Kidney (tissue), 14 donors: ENCODE data around the gene NAPA. TPM values are rescaled to one million over a fixed set of nuclear protein-coding genes. Genes with fewer than 3 reads are reported as not detected.

ENCODE experiments used
- DNase-seq, 5 donors: peaks; one replicate each; pipeline ENCODE4 v3.0.0-alpha.2; 2013 to 2020
- FAIRE-seq: peaks from 2 replicates; lab custom pipeline; 2012; peaks lifted over from hg19 to GRCh38; lab: Jason Lieb, UNC
- H3K27ac ChIP-seq, 2 donors: one replicate each; pipeline ENCODE4 v1.7.0; 2013; ENCODE audit warnings: low read depth in 2 of 2, low read length in 2 of 2, inconsistent platforms in 1 of 2
- H3K27me3 ChIP-seq: one replicate; pipeline ENCODE4 v1.7.1; 2013; ENCODE audit warnings: low read length, inconsistent platforms; ENCODE audit not compliant: control insufficient read depth, insufficient read depth
- H3K36me3 ChIP-seq, 3 donors: one replicate each; pipeline versions ENCODE4 v1.7.0 to v1.7.1; 2013; ENCODE audit warnings: low read length in 3 of 3, control low read depth in 1 of 3, inconsistent platforms in 1 of 3; ENCODE audit not compliant: insufficient read depth in 3 of 3, control insufficient read depth in 2 of 3
- H3K4me1 ChIP-seq, 3 donors: one replicate each; pipeline versions ENCODE4 v1.7.0 to v1.7.1; 2013; ENCODE audit warnings: low read length in 3 of 3, inconsistent platforms in 1 of 3, low read depth in 1 of 3; ENCODE audit not compliant: control insufficient read depth in 2 of 3, insufficient read depth in 2 of 3
- H3K4me3 ChIP-seq, 3 donors: one replicate each; pipeline versions ENCODE4 v1.7.0 to v1.8.1; 2013; ENCODE audit warnings: low read length in 3 of 3, control low read depth in 1 of 3, inconsistent platforms in 1 of 3
- H3K9ac ChIP-seq, 3 donors: one replicate each; pipeline versions ENCODE4 v1.7.0 to v1.7.1; 2013; ENCODE audit warnings: low read length in 3 of 3, control low read depth in 1 of 3, inconsistent platforms in 1 of 3
- H3K9me3 ChIP-seq, 3 donors: one replicate each; pipeline versions ENCODE4 v1.7.0 to v1.7.1; 2013; ENCODE audit warnings: low read length in 3 of 3, control low read depth in 1 of 3, inconsistent platforms in 1 of 3; ENCODE audit not compliant: control insufficient read depth in 2 of 3, insufficient read depth in 1 of 3
- intact Hi-C: fragments of 100-400 bp; cut with DNase I; formaldehyde crosslinking; loops from one replicate; pipeline ENCODE4 v1.11.1; 2022
- polyA plus RNA-seq: library from polyadenylated mRNA; stranded (reverse); fragments of 350-450 nt; fragmentation: Illumina TruSeq; extraction: RNeasy Lipid Tissue Mini Kit (QIAGEN cat#74804); gene quantifications from one replicate; pipeline ENCODE4 v1.2.3, GENCODE V29; 2014; ENCODE audit warnings: low read depth, low replicate concordance; ENCODE audit not compliant: insufficient read depth
- total RNA-seq: library from RNA; stranded (reverse); fragmentation: NEBNext Ultra II Directional; extraction: Animal tissue kit (Norgen Biotek cat#: 25700); gene quantifications from one replicate; pipeline ENCODE4 v1.2.1, GENCODE V29; 2021
- TF ChIP-seq, protein P1 (sequence below): IDR thresholded peaks from 3 replicates; pipeline ENCODE4 v1.5.1; 2012; ENCODE audit warnings: mild to moderate bottlenecking, moderate library complexity, borderline replicate concordance; ENCODE audit not compliant: insufficient read depth; ENCODE audit errors: extremely low read depth
- donor health status: control.
- donor health status: control.
- donor health status: control.
- donor health status: control.
- donor health status: control.
- donor health status: DM: yes; HTN: yes; CAD: no.
- donor health status: Normal renal cell carcinoma (clear cell type).

NAPA gene
- total and polyA plus RNA-seq, 2 donors from 2014 or later, result 136 to 213 TPM

DNA sequence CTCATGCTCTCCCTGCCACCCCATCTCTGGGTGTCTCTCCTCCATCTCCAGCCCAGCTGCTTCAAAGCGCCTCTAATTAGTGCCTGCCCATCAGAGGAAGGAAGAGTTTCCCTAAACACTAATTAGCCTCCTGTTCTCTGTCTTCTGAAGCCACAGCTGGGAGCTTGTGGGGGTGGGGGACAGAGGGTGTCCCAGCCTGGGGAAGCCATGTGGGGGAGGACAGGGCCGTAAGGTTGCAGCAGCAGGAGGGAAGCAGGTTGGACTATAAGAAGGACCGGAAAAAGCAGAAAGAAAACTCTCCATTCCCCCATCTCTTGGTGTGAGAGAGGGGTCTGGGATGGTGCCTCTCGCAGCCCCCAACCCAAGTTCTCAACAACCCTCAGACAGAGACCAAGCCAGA lies 69.3 kb downstream of the NAPA start:
- TF ChIP-seq, protein P1, sequence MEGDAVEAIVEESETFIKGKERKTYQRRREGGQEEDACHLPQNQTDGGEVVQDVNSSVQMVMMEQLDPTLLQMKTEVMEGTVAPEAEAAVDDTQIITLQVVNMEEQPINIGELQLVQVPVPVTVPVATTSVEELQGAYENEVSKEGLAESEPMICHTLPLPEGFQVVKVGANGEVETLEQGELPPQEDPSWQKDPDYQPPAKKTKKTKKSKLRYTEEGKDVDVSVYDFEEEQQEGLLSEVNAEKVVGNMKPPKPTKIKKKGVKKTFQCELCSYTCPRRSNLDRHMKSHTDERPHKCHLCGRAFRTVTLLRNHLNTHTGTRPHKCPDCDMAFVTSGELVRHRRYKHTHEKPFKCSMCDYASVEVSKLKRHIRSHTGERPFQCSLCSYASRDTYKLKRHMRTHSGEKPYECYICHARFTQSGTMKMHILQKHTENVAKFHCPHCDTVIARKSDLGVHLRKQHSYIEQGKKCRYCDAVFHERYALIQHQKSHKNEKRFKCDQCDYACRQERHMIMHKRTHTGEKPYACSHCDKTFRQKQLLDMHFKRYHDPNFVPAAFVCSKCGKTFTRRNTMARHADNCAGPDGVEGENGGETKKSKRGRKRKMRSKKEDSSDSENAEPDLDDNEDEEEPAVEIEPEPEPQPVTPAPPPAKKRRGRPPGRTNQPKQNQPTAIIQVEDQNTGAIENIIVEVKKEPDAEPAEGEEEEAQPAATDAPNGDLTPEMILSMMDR, result no peak
- no peak overlapping the region for H3K4me3 ChIP-seq
- H3K36me3 ChIP-seq, result no peaks in the 10 kb centered on the region
- H3K9me3 ChIP-seq, result no peaks in the 10 kb centered on the region
- H3K4me1 ChIP-seq, result peaks cover 0 to 11% (median 0%) of the 10 kb centered on the region in 3 donors
- H3K9ac ChIP-seq, result no peak overlapping the region
- H3K27ac ChIP-seq, result no peak overlapping the region
- peaks cover 27% of the 10 kb centered on the region for H3K27me3 ChIP-seq
- DNase-seq (no peak), FAIRE-seq (no peak)
- intact Hi-C loops, result no loop called here

DNA sequence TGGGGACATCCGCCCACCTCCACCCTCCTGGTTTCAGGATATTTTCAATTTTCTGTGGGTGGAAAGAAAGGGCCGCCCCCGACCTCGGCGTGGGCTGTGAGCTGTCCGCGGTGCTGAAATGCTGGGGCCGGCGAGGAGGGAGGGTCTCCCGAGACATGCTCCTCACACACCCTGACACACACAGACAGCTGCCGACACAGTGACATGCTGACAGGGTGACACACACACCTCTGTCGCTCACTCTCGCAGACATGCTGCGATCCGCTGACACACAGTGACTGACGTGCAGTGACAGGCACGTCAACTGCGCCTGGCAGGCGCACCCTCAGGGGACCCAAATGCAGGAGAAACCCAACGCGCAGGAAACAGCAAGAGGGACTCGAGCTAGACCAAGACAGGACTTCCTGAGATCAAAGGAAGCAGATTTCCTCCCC lies 70.5 kb downstream of the NAPA start:
- Histone ChIP-seq H3K9me3 (no peaks in the 10 kb centered on the region), H3K27ac (no peak overlapping the region), H3K36me3 (no peaks in the 10 kb centered on the region), H3K27me3 (peaks cover 27% of the 10 kb centered on the region), H3K4me1 (peaks cover 0 to 11% (median 0%) of the 10 kb centered on the region in 3 donors), H3K4me3 (no peak overlapping the region), H3K9ac (no peak overlapping the region)
- intact Hi-C loops, result no loop called here
- TF ChIP-seq, protein P1, result no peak
- no peak for FAIRE-seq
- peak in 1 of 5 donors; percentile 62 for DNase-seq

DNA sequence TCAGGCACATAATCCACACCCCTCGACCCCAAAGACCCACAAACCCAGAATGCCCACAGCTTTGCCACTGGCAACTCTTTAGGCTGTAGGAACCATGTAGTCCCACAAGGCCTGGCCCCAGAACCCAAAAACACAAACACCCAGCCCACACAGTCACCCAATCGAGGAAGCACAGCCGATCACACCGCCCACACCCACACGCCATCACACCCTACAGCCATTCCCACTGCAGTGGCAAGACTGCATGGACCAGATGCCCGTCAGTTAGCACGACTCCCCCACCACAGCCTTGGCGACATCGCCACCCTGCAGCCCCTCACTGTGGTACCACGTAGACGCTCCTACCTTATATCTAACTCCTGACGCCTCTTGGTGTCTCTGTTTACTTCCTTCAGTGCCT lies 71.5 kb downstream of the NAPA start:
- intact Hi-C loops, result no loop called here
- TF ChIP-seq, protein P1, result no peak
- no peak for FAIRE-seq

DNA sequence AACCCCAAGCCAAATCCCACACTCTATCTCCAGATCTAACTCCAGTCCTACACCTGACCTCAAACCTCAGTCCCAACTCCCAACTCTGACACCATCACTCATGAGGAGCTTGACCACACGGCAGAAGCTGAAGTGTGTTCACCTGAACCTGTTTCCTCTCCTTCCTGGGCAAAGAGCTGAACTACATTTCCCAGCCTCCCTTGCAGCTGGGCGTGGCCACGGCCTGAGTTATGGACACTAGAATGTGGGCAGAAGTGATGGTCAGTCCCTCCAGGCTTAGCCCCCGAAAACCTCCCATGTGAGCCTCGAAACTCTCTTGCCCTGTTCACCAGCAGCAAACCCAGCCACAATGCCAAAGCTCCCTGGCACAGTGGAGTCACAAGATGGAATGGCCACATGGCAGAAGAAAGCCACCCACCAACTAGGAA lies 76.1 kb downstream of the NAPA start:
- no peak overlapping the region for H3K4me3 ChIP-seq
- peaks cover 6% of the 10 kb centered on the region for H3K27me3 ChIP-seq
- no peaks in the 10 kb centered on the region for H3K9me3 ChIP-seq
- no peaks in the 10 kb centered on the region for H3K4me1 ChIP-seq
- intact Hi-C loops, result loop anchor here (5.0 kb wide), 1 partner anchor 258 kb away; no protein-coding TSS in a partner anchor
- no peaks in the 10 kb centered on the region for H3K36me3 ChIP-seq
- H3K27ac ChIP-seq, result no peak overlapping the region
- TF ChIP-seq, protein P1, result no peak
- no peak for DNase-seq
- no peak for FAIRE-seq
- H3K9ac ChIP-seq, result no peak overlapping the region

More for the DNA sequence above, 71.5 kb downstream of the NAPA start:
- H3K36me3 ChIP-seq, result no peaks in the 10 kb centered on the region
- H3K9me3 ChIP-seq, result no peaks in the 10 kb centered on the region
- no peak for DNase-seq
- peaks cover 0 to 11% (median 0%) of the 10 kb centered on the region in 3 donors for H3K4me1 ChIP-seq
- peaks cover 22% of the 10 kb centered on the region for H3K27me3 ChIP-seq
- H3K27ac ChIP-seq, result no peak overlapping the region
- no peak overlapping the region for H3K4me3 ChIP-seq
- H3K9ac ChIP-seq, result no peak overlapping the region
